ENCODE measurements around the gene PDF.
A peak's percentile ranks its signal among the peaks of the same experiment; 100 is the strongest.

DNA sequence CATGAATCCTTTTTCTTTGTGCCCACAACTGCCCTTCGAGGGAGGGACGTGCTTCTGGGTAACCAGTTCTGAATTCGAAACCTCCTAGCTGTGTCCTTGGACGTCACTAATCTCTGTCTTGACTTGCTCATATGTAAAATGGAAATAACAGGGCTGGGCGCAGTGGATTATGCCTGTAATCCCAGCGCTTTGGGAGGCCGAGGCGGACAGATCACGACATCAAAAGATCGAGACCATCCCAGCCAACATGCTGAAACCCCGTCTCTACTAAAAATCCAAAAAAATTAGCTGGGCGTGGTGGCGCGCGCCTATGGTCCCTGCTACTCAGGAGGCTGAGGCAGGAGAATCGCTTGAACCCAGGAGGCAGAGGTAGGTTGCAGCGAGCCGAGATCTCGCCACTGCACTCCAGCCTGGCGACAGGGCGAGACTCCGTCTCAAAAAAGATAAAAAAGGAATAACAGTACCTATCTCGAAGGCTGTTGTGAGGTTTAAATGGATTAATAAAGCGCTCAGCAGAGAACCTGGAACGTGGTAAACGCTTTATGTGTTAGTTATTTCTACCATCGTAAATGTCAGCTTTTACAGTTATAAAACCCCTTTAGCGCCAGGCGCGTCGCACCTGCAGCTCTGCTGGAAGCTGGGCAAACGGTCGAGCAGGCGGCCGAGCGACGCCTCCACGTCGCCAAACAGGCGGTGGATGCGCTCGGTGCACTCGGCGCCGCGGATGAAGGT is 8.3 kb upstream of the PDF start:
- TF ChIP-seq YY1 (IDR thresholded peaks at IDR 0.05) (no peak), RAD21 (IDR thresholded peaks at IDR 0.05) (no peak), JUND (IDR thresholded peaks at IDR 0.05) (no peak), NR2F2 (IDR thresholded peaks at IDR 0.05) (no peak)
- TF ChIP-seq, protein P1, sequence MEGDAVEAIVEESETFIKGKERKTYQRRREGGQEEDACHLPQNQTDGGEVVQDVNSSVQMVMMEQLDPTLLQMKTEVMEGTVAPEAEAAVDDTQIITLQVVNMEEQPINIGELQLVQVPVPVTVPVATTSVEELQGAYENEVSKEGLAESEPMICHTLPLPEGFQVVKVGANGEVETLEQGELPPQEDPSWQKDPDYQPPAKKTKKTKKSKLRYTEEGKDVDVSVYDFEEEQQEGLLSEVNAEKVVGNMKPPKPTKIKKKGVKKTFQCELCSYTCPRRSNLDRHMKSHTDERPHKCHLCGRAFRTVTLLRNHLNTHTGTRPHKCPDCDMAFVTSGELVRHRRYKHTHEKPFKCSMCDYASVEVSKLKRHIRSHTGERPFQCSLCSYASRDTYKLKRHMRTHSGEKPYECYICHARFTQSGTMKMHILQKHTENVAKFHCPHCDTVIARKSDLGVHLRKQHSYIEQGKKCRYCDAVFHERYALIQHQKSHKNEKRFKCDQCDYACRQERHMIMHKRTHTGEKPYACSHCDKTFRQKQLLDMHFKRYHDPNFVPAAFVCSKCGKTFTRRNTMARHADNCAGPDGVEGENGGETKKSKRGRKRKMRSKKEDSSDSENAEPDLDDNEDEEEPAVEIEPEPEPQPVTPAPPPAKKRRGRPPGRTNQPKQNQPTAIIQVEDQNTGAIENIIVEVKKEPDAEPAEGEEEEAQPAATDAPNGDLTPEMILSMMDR (IDR thresholded peaks at IDR 0.05; ENCODE audit: low read depth, low read length, missing input control): peak; percentile 6

Data from liver (tissue), 3 donors.